Measurements from ENCODE around the gene GNAL.
A peak's percentile ranks its signal among the peaks of the same experiment; 100 is the strongest.

The GNAL gene

GRCh38 chr18:11880586-11881304 lies 191.7 kb downstream of the GNAL start:
- no peak overlapping the region for H3K4me2 ChIP-seq (ENCODE audit: low read length)
- H3K79me2 ChIP-seq (ENCODE audit: control insufficient read depth, low read length): no peaks in the 10 kb centered on the region
- H3K36me3 ChIP-seq (ENCODE audit: control insufficient read depth, low read length): peaks cover 45% of the 10 kb centered on the region
- no peak for TF ChIP-seq EZH2phosphoT487 (IDR thresholded peaks at IDR 0.05; ENCODE audit: borderline replicate concordance, low read length)
- TF ChIP-seq CTCF (IDR thresholded peaks at IDR 0.05; ENCODE audit: low read depth, low read length, poor library complexity, severe bottlenecking): no peak
- no peaks in the 10 kb centered on the region for H4K20me1 ChIP-seq (ENCODE audit: control insufficient read depth, insufficient read depth, low read depth, low read length)
- no peaks in the 10 kb centered on the region for H3K27me3 ChIP-seq (ENCODE audit: control insufficient read depth, low read length)
- peaks cover 12% of the 10 kb centered on the region for H3F3A ChIP-seq (ENCODE audit: control insufficient read depth, insufficient read depth)
- peaks cover 39% of the 10 kb centered on the region for H3K4me1 ChIP-seq (ENCODE audit: control insufficient read depth, low read length)
- no peak overlapping the region for H3K27ac ChIP-seq (ENCODE audit: low read depth, low read length)
- H3K4me3 ChIP-seq (ENCODE audit: low read length): no peak overlapping the region
- no peaks in the 10 kb centered on the region for H3K9me3 ChIP-seq (ENCODE audit: control insufficient read depth, insufficient read depth, low read length)
- no peaks in the 10 kb centered on the region for H3K9me2 ChIP-seq (replicated peaks; ENCODE audit: control insufficient read depth, low read length)

GRCh38 chr18:11882636-11883035 lies 193.6 kb downstream of the GNAL start:
- Histone ChIP-seq H3K9me2 (replicated peaks; ENCODE audit: control insufficient read depth, low read length) (no peaks in the 10 kb centered on the region), H3K4me1 (ENCODE audit: control insufficient read depth, low read length) (peaks cover 39% of the 10 kb centered on the region), H3K9me3 (ENCODE audit: control insufficient read depth, insufficient read depth, low read length) (no peaks in the 10 kb centered on the region), H3K27me3 (ENCODE audit: control insufficient read depth, low read length) (no peaks in the 10 kb centered on the region), H3F3A (ENCODE audit: control insufficient read depth, insufficient read depth) (peaks cover 12% of the 10 kb centered on the region), H3K27ac (ENCODE audit: low read depth, low read length) (peak overlapping the region; percentile 76), H3K36me3 (ENCODE audit: control insufficient read depth, low read length) (peaks cover 56% of the 10 kb centered on the region), H3K4me3 (ENCODE audit: low read length) (peak overlapping the region; percentile 30), H3K4me2 (ENCODE audit: low read length) (peak overlapping the region; percentile 63), H4K20me1 (ENCODE audit: control insufficient read depth, insufficient read depth, low read depth, low read length) (no peaks in the 10 kb centered on the region), H3K79me2 (ENCODE audit: control insufficient read depth, low read length) (no peaks in the 10 kb centered on the region)
- TF ChIP-seq CTCF (IDR thresholded peaks at IDR 0.05; ENCODE audit: low read depth, low read length, poor library complexity, severe bottlenecking) (no peak), EZH2phosphoT487 (IDR thresholded peaks at IDR 0.05; ENCODE audit: borderline replicate concordance, low read length) (no peak)

GRCh38 chr18:11883153-11883552 lies 194.1 kb downstream of the GNAL start:
- H3K4me2 ChIP-seq (ENCODE audit: low read length): peak overlapping the region; percentile 63

More at GRCh38 chr18:11883153-11883552, 194.1 kb downstream of the GNAL start:
- Histone ChIP-seq H3K9me2 (replicated peaks; ENCODE audit: control insufficient read depth, low read length) (no peaks in the 10 kb centered on the region), H3K36me3 (ENCODE audit: control insufficient read depth, low read length) (peaks cover 62% of the 10 kb centered on the region), H3K4me1 (ENCODE audit: control insufficient read depth, low read length) (peaks cover 39% of the 10 kb centered on the region), H3K4me3 (ENCODE audit: low read length) (peak overlapping the region; percentile 41; the same call in 1 of the 2 replicates), H3K79me2 (ENCODE audit: control insufficient read depth, low read length) (no peaks in the 10 kb centered on the region), H3F3A (ENCODE audit: control insufficient read depth, insufficient read depth) (peaks cover 12% of the 10 kb centered on the region), H3K27me3 (ENCODE audit: control insufficient read depth, low read length) (no peaks in the 10 kb centered on the region), H4K20me1 (ENCODE audit: control insufficient read depth, insufficient read depth, low read depth, low read length) (no peaks in the 10 kb centered on the region), H3K27ac (ENCODE audit: low read depth, low read length) (peak overlapping the region; percentile 76), H3K9me3 (ENCODE audit: control insufficient read depth, insufficient read depth, low read length) (no peaks in the 10 kb centered on the region)
- TF ChIP-seq CTCF (IDR thresholded peaks at IDR 0.05; ENCODE audit: low read depth, low read length, poor library complexity, severe bottlenecking): no peak
- TF ChIP-seq EZH2phosphoT487 (IDR thresholded peaks at IDR 0.05; ENCODE audit: borderline replicate concordance, low read length): no peak

Data from DOHH2 (cell line).